PC-3 (cell line): ENCODE measurements around the gene LRRTM3. TPM values are rescaled to one million over a fixed set of nuclear protein-coding genes. Genes with fewer than 3 reads are reported as not detected.

Experiments
- ATAC-seq: fragments of 200-7000 bp; cut with Tn5 transposase; 2 replicates; pipeline ENCODE4 v1.9.1; 2020; ENCODE audit warnings: mild to moderate bottlenecking, moderate library complexity
- BruUV-seq: library from RNA; stranded (reverse); fragments of 400-500 nt; replicated peaks from 2 replicates; lab custom pipeline; 2021; lab: Mats Ljungman, UMichigan
- CTCF ChIA-PET: fragments of 300-600 bp; sonication (Branson Sonifier 250); formaldehyde crosslinking; loops from one replicate; lab custom pipeline; 2022; ENCODE audit warnings: antibody characterized with exemption; lab: Charles Lee
- POLR2A ChIA-PET: fragments of 300-600 bp; sonication (Branson Sonifier 250); formaldehyde crosslinking; loops from one replicate; lab custom pipeline; 2022; ENCODE audit warnings: antibody characterized with exemption; ENCODE audit not compliant: unreplicated experiment; lab: Charles Lee
- DNase-seq: peaks from one replicate; pipeline ENCODE4 v3.0.0-alpha.2; 2015
- H2AFZ ChIP-seq: fragments of 300-600 bp; sonication (generic); 2 replicates; pipeline ENCODE4 v1.6.0; 2016; ENCODE audit warnings: antibody characterized with exemption, low read length
- H3F3A ChIP-seq: fragments of 300-600 bp; sonication (generic); one replicate; pipeline ENCODE4 v1.6.0; 2017; ENCODE audit warnings: antibody characterized with exemption, low read length, control low read depth, mild to moderate bottlenecking; ENCODE audit not compliant: unreplicated experiment
- H3K27ac ChIP-seq: fragments of 300-600 bp; sonication (generic); 2 replicates; pipeline ENCODE4 v1.5.1; 2016; ENCODE audit warnings: mild to moderate bottlenecking, low read length
- H3K27me3 ChIP-seq: fragments of 300-600 bp; sonication (generic); 2 replicates; pipeline ENCODE4 v1.6.1; 2016; ENCODE audit warnings: low read length, mixed read lengths
- H3K36me3 ChIP-seq: fragments of 300-600 bp; sonication (generic); 2 replicates; pipeline ENCODE4 v1.6.1; 2016; ENCODE audit warnings: low read depth, mixed run types, low read length, mixed read lengths
- H3K4me1 ChIP-seq: fragments of 300-600 bp; sonication (generic); 2 replicates; pipeline ENCODE4 v1.5.1; 2016; ENCODE audit warnings: low read length; ENCODE audit not compliant: insufficient read depth
- H3K4me2 ChIP-seq: fragments of 300-600 bp; sonication (generic); 2 replicates; pipeline ENCODE4 v1.6.0; 2016; ENCODE audit warnings: low read length
- H3K4me3 ChIP-seq: fragments of 300-600 bp; sonication (generic); 2 replicates; pipeline ENCODE4 v1.5.1; 2016; ENCODE audit warnings: mild to moderate bottlenecking, low read length, mixed read lengths
- H3K79me2 ChIP-seq: fragments of 300-600 bp; sonication (generic); 2 replicates; pipeline ENCODE4 v1.6.1; 2017; ENCODE audit warnings: low read length, mixed read lengths
- H3K9ac ChIP-seq: fragments of 300-600 bp; sonication (generic); 2 replicates; pipeline ENCODE4 v1.6.0; 2016; ENCODE audit warnings: mild to moderate bottlenecking, low read length
- H3K9me2 ChIP-seq: fragments of 300-600 bp; sonication (generic); replicated peaks from 2 replicates; pipeline ENCODE4 v1.6.1; 2016; ENCODE audit warnings: mixed run types, low read length, mixed read lengths
- H3K9me3 ChIP-seq: fragments of 300-600 bp; sonication (generic); 2 replicates; pipeline ENCODE4 v1.6.1; 2016; ENCODE audit warnings: low read length, mixed read lengths
- H4K20me1 ChIP-seq: fragments of 300-600 bp; sonication (generic); 2 replicates; pipeline ENCODE4 v1.6.1; 2016; ENCODE audit warnings: low read length, mixed read lengths
- CTCF ChIP-seq: fragments of 300-600 bp; sonication (generic); conservative IDR thresholded peaks from 2 replicates; pipeline ENCODE4 v1.5.1; 2017; ENCODE audit warnings: antibody characterized with exemption, low read depth, mild to moderate bottlenecking, low read length
- EZH2 ChIP-seq: fragments of 300-600 bp; sonication (generic); IDR thresholded peaks from one replicate; pipeline ENCODE4 v1.6.1; 2017; ENCODE audit warnings: antibody characterized with exemption, mild to moderate bottlenecking, low read length; ENCODE audit not compliant: unreplicated experiment
- EZH2phosphoT487 ChIP-seq: fragments of 300-600 bp; sonication (generic); IDR thresholded peaks from 2 replicates; pipeline ENCODE4 v1.6.1; 2018; ENCODE audit warnings: mild to moderate bottlenecking, antibody characterized with exemption, low read length, borderline replicate concordance
- intact Hi-C: fragments of 100-400 bp; cut with micrococcal nuclease; formaldehyde crosslinking; loops from 2 replicates; pipeline ENCODE4 v1.9.0; 2023
- total RNA-seq: library from RNA; depleted of rRNA; stranded (reverse); fragments of >200 nt; gene quantifications from 2 replicates; pipeline ENCODE4 v1.2.3, GENCODE V29; 2014

Gene LRRTM3
- total RNA-seq, 1 experiment from 2014 or later = 0.15 TPM

GRCh38 chr10:66926841-66927240 is 1.0 kb downstream of the LRRTM3 start:
- no peaks in the 10 kb centered on the region for H3K9me2 ChIP-seq
- intact Hi-C loops = loop anchor here (1.0 to 5.0 kb wide), 3 partner anchors 85 to 410 kb away; no protein-coding TSS in a partner anchor
- no peaks in the 10 kb centered on the region for H3F3A ChIP-seq
- ChIA-PET CTCF (no interaction called here), POLR2A (no interaction called here)
- H2AFZ ChIP-seq = no peak overlapping the region
- no peak overlapping the region for H3K27ac ChIP-seq
- BruUV-seq = no TSS peak
- no peak overlapping the region for H3K4me2 ChIP-seq
- H3K36me3 ChIP-seq = no peaks in the 10 kb centered on the region
- DNase-seq = no peak
- no peaks in the 10 kb centered on the region for H4K20me1 ChIP-seq
- TF ChIP-seq EZH2 = no peak
- TF ChIP-seq EZH2phosphoT487 = no peak
- TF ChIP-seq CTCF = no peak
- ATAC-seq = no peak
- H3K27me3 ChIP-seq = peaks cover 6% of the 10 kb centered on the region; the same call in 1 of the 2 replicates
- no peak overlapping the region for H3K4me3 ChIP-seq
- no peak overlapping the region for H3K9ac ChIP-seq
- no peaks in the 10 kb centered on the region for H3K79me2 ChIP-seq
- H3K4me1 ChIP-seq = peaks cover 20% of the 10 kb centered on the region
- no peaks in the 10 kb centered on the region for H3K9me3 ChIP-seq

GRCh38 chr10:66927251-66927935 is 1.6 kb downstream of the LRRTM3 start:
- ChIA-PET POLR2A (interaction anchor here (0.6 kb wide), 2 partner anchors 113 to 196 kb away, joined by 3 read pairs; no protein-coding TSS in a partner anchor), CTCF (interaction anchor here (0.6 kb wide), 1 partner anchor 601 kb away, joined by 3 read pairs; no protein-coding TSS in a partner anchor)
- BruUV-seq = no TSS peak
- Histone ChIP-seq H3K4me3 (no peak overlapping the region), H3K4me1 (peaks cover 20% of the 10 kb centered on the region), H3K27ac (no peak overlapping the region), H3K36me3 (no peaks in the 10 kb centered on the region), H3K4me2 (no peak overlapping the region), H4K20me1 (no peaks in the 10 kb centered on the region), H3K9me3 (no peaks in the 10 kb centered on the region), H3K9me2 (no peaks in the 10 kb centered on the region), H3K79me2 (no peaks in the 10 kb centered on the region), H2AFZ (no peak overlapping the region), H3K9ac (no peak overlapping the region), H3F3A (no peaks in the 10 kb centered on the region), H3K27me3 (peaks cover 6% of the 10 kb centered on the region; the same call in 1 of the 2 replicates)
- ATAC-seq (no peak), DNase-seq (no peak)
- TF ChIP-seq CTCF (no peak), EZH2phosphoT487 (no peak), EZH2 (no peak)
- intact Hi-C loops = loop anchor here (5.0 kb wide), 2 partner anchors 85 to 410 kb away; no protein-coding TSS in a partner anchor
